HL-60 (cell line): ENCODE measurements around the gene FEZ2.

ENCODE experiments used
- DNase-seq, 2 experiments: peaks; one replicate each; pipeline ENCODE4 v3.0.0-alpha.2; 2010 to 2020; ENCODE audit warnings: low read depth in 1 of 2, low spot score in 1 of 2
- H3K27ac ChIP-seq: fragments of 250-450 bp; sonication (Bioruptor Pico); replicated peaks from 2 replicates; pipeline ENCODE4 v1.5.1; 2020; ENCODE audit warnings: mild to moderate bottlenecking, moderate library complexity
- H3K27me3 ChIP-seq: fragments of 250-450 bp; sonication (Bioruptor Pico); 2 replicates; pipeline ENCODE4 v1.5.1; 2021; ENCODE audit warnings: mild to moderate bottlenecking, moderate library complexity; ENCODE audit not compliant: insufficient read depth, poor library complexity, severe bottlenecking
- H3K4me3 ChIP-seq: replicated peaks from 2 replicates; pipeline ENCODE4 v1.5.1; 2011; ENCODE audit warnings: mild to moderate bottlenecking, control low read depth, low read length; ENCODE audit not compliant: insufficient read depth
- CTCF ChIP-seq: IDR thresholded peaks from one replicate; pipeline ENCODE4 v1.5.1; 2011; ENCODE audit warnings: low read length, control low read depth, inconsistent platforms; ENCODE audit not compliant: insufficient read depth
- GABPA ChIP-seq: IDR thresholded peaks from 2 replicates; pipeline ENCODE4 v1.6.1; 2012; ENCODE audit warnings: low read depth
- POLR2AphosphoS5 ChIP-seq: IDR thresholded peaks from 2 replicates; pipeline ENCODE4 v1.6.1; 2012; ENCODE audit warnings: low read depth
- REST ChIP-seq: IDR thresholded peaks from 2 replicates; pipeline ENCODE4 v1.6.1; 2012; ENCODE audit warnings: low read depth; ENCODE audit not compliant: insufficient replicate concordance
- SPI1 ChIP-seq: IDR thresholded peaks from 2 replicates; pipeline ENCODE4 v1.6.1; 2012; ENCODE audit warnings: low read depth, mild to moderate bottlenecking, borderline replicate concordance

The FEZ2 gene

GRCh38 chr2:36613801-36614200 is 15.8 kb upstream of the FEZ2 start:
- H3K27me3 ChIP-seq: no peaks in the 10 kb centered on the region
- no peak for TF ChIP-seq GABPA
- no peak for TF ChIP-seq SPI1
- no peak for TF ChIP-seq REST
- no peak for TF ChIP-seq POLR2AphosphoS5
- TF ChIP-seq CTCF: no peak
- H3K4me3 ChIP-seq: no peak overlapping the region
- no peak overlapping the region for H3K27ac ChIP-seq
- no peak for DNase-seq

GRCh38 chr2:36611316-36611990 is 13.5 kb upstream of the FEZ2 start:
- Histone ChIP-seq H3K4me3 (no peak overlapping the region), H3K27ac (no peak overlapping the region), H3K27me3 (peaks cover 2% of the 10 kb centered on the region)
- no peak for DNase-seq
- TF ChIP-seq SPI1 (no peak), CTCF (no peak), POLR2AphosphoS5 (no peak), REST (no peak), GABPA (no peak)

GRCh38 chr2:36609507-36609906 is 11.5 kb upstream of the FEZ2 start:
- Histone ChIP-seq H3K4me3 (no peak overlapping the region), H3K27ac (no peak overlapping the region), H3K27me3 (peaks cover 2% of the 10 kb centered on the region)
- TF ChIP-seq GABPA (no peak), REST (no peak), POLR2AphosphoS5 (no peak), SPI1 (no peak), CTCF (no peak)
- no peak for DNase-seq
